Ramos (cell line): ENCODE results near the gene PLCB1.

Experiments
- in situ Hi-C: fragments of 300-500 bp; cut with MboI; formaldehyde crosslinking; loops from one replicate; pipeline ENCODE4 v1.14.3; 2022; ENCODE audit warnings: low sequenced_read_pairs; ENCODE audit not compliant: unreplicated experiment

Gene PLCB1

GRCh38 chr20:8865636-8866035 is 733.6 kb downstream of the PLCB1 start:
- in situ Hi-C loops = no loop called here

GRCh38 chr20:8867038-8867740 is 735.1 kb downstream of the PLCB1 start:
- in situ Hi-C loops = no loop called here

GRCh38 chr20:8870652-8871051 is 738.6 kb downstream of the PLCB1 start:
- in situ Hi-C loops = no loop called here

GRCh38 chr20:8874437-8874836 is 742.4 kb downstream of the PLCB1 start:
- in situ Hi-C loops = no loop called here

GRCh38 chr20:8875586-8875985 is 743.5 kb downstream of the PLCB1 start:
- in situ Hi-C loops = no loop called here

GRCh38 chr20:8876366-8876765 is 744.3 kb downstream of the PLCB1 start:
- in situ Hi-C loops = no loop called here

- in situ Hi-C loops = no loop called here
Measured at GRCh38 chr20:8877294-8877693, 745.2 kb downstream of the PLCB1 start.

GRCh38 chr20:8879669-8880068 is 747.6 kb downstream of the PLCB1 start:
- in situ Hi-C loops = no loop called here

- in situ Hi-C loops = no loop called here
Measured at GRCh38 chr20:8880085-8880853, 748.2 kb downstream of the PLCB1 start.

- in situ Hi-C loops = no loop called here
Measured at GRCh38 chr20:8891039-8891438, 759.0 kb downstream of the PLCB1 start.

GRCh38 chr20:8895472-8895871 is 763.4 kb downstream of the PLCB1 start:
- in situ Hi-C loops = no loop called here

- in situ Hi-C loops = no loop called here
Measured at GRCh38 chr20:8898823-8899222, 766.8 kb downstream of the PLCB1 start.

GRCh38 chr20:8901237-8902025 is 769.4 kb downstream of the PLCB1 start:
- in situ Hi-C loops = no loop called here

GRCh38 chr20:8903655-8904605 is 771.9 kb downstream of the PLCB1 start:
- in situ Hi-C loops = no loop called here

- in situ Hi-C loops = no loop called here
Measured at GRCh38 chr20:8909596-8909995, 777.5 kb downstream of the PLCB1 start.

- in situ Hi-C loops = no loop called here
Measured at GRCh38 chr20:8912096-8912495, 780.0 kb downstream of the PLCB1 start.

GRCh38 chr20:8912731-8913130 is 780.7 kb downstream of the PLCB1 start:
- in situ Hi-C loops = no loop called here

- in situ Hi-C loops = no loop called here
Measured at GRCh38 chr20:8913456-8913855, 781.4 kb downstream of the PLCB1 start.

GRCh38 chr20:8914421-8914820 is 782.4 kb downstream of the PLCB1 start:
- in situ Hi-C loops = no loop called here

GRCh38 chr20:8917084-8917483 is 785.0 kb downstream of the PLCB1 start:
- in situ Hi-C loops = no loop called here
